Ovary (tissue), 9 donors: ENCODE results near the gene RAPGEF4. TPM values are rescaled to one million over a fixed set of nuclear protein-coding genes. Genes with fewer than 3 reads are reported as not detected.

ENCODE experiments used
- DNase-seq, 5 donors: peaks; one replicate each; pipeline ENCODE4 v3.0.0-alpha.2; 2019 to 2020
- H3K27ac ChIP-seq, 2 donors: fragments of 200-600 bp; one replicate each; pipeline versions ENCODE4 v1.5.1 to v1.8.0; 2019 to 2022
- H3K27me3 ChIP-seq: fragments of 200-600 bp; one replicate; pipeline ENCODE4 v1.8.0; 2022
- H3K36me3 ChIP-seq: fragments of 200-600 bp; sonication (generic); one replicate; pipeline ENCODE4 v1.5.1; 2019
- H3K4me1 ChIP-seq: one replicate; pipeline ENCODE4 v1.8.1; 2013; ENCODE audit warnings: mild to moderate bottlenecking, moderate library complexity; ENCODE audit not compliant: insufficient read depth
- H3K4me3 ChIP-seq: fragments of 200-600 bp; sonication (generic); one replicate; pipeline ENCODE4 v1.5.1; 2017
- H3K9me3 ChIP-seq, 2 donors: fragments of 200-600 bp in 1 of 2; sonication (generic) in 1 of 2; one replicate each; pipeline versions ENCODE4 v1.5.1 to v1.8.1; 2013 to 2019; ENCODE audit warnings: mild to moderate bottlenecking in 1 of 2, moderate library complexity in 1 of 2
- EP300 ChIP-seq: sonication (generic); formaldehyde crosslinking; IDR thresholded peaks from one replicate; pipeline ENCODE4 v1.6.1; 2017; ENCODE audit warnings: antibody characterized with exemption
- POLR2A ChIP-seq: fragments of 450-650 bp; IDR thresholded peaks from one replicate; pipeline ENCODE4 v1.6.1; 2017; ENCODE audit warnings: antibody characterized with exemption, mild to moderate bottlenecking, moderate library complexity
- WGBS, 3 donors: extraction: QIAGEN DNeasy Blood & Tissue Kit in 1 of 3; methylation state at CpG; one replicate each; pipeline versions ENCODE4 v1.1.5 to v1.1.7; 2013 to 2017; 5-methylcytosine and 5-hydroxymethylcytosine counted together
- intact Hi-C, 4 donors: fragments of 100-400 bp; cut with DNase I; formaldehyde crosslinking; loops; one replicate each; pipeline versions ENCODE4 v1.11.0 to v1.15.1; 2022 to 2023
- polyA plus RNA-seq, 2 donors: library from polyadenylated mRNA; stranded (reverse); fragments of 200-250 nt in 1 of 2; fragments of 350-450 nt in 1 of 2; fragmentation: Illumina TruSeq in 1 of 2; extraction: RNeasy Lipid Tissue Mini Kit (QIAGEN cat#74804) in 1 of 2; gene quantifications; one replicate each; pipeline ENCODE4 v1.2.3, GENCODE V29; 2013 to 2014
- total RNA-seq, 7 donors: library from RNA; depleted of rRNA in 2 of 7; stranded (reverse); fragments of >200 nt in 2 of 7; fragmentation: NEBNext Ultra II Directional in 3 of 7; extraction: Animal tissue kit (Norgen Biotek cat#: 25700) in 3 of 7; gene quantifications; one replicate each; pipeline versions ENCODE4 v1.1.0 to v1.2.4, GENCODE V29; 2016 to 2023
- TF ChIP-seq, protein P1 (sequence below), 3 donors: fragments of 450-650 bp in 2 of 3; fragments of 200-600 bp in 1 of 3; IDR thresholded peaks; one replicate each; pipeline versions ENCODE4 v1.5.1 to v1.8.0; 2016 to 2022; ENCODE audit warnings: antibody characterized with exemption in 3 of 3, mild to moderate bottlenecking in 1 of 3
- donor health status: DM: no; HTN: no; CAD: no; lungs with moderate emphysema.
- donor health status: DM: no; HTN: no; CAD: no.
- donor health status: Bipolar disorder and iron deficiency.
- donor health status: DM: yes; HTN: yes; CAD: no.
- donor health status: DM: no; HTN: no; CAD: no.
- donor health status: DM: yes; HTN: yes; CAD: no.

Gene RAPGEF4
- total and polyA plus RNA-seq, 9 donors, result 6.8 to 24.6 (median 8.3) TPM

DNA sequence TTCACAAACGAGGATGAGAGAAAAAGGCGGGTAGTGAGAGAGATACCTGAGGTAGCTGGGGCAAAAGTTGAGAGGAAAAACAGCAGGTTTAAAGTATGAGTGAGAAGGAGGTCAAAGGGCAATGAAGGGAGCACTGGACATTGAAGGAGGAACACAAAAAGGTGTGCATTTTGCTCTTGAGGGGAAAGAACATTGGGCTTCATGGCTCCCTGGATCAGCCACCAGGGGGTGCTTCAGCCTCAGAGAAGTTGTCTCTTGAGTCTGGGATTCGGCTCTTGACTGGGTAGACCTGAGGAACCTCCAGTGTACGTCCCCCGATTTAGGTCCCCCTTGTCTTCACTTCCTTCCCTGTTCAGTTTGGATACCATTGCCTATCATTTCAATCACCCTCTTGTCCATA lies 128.5 kb downstream of the RAPGEF4 start:
- TF ChIP-seq POLR2A, result no peak
- TF ChIP-seq EP300, result no peak
- TF ChIP-seq, protein P1, sequence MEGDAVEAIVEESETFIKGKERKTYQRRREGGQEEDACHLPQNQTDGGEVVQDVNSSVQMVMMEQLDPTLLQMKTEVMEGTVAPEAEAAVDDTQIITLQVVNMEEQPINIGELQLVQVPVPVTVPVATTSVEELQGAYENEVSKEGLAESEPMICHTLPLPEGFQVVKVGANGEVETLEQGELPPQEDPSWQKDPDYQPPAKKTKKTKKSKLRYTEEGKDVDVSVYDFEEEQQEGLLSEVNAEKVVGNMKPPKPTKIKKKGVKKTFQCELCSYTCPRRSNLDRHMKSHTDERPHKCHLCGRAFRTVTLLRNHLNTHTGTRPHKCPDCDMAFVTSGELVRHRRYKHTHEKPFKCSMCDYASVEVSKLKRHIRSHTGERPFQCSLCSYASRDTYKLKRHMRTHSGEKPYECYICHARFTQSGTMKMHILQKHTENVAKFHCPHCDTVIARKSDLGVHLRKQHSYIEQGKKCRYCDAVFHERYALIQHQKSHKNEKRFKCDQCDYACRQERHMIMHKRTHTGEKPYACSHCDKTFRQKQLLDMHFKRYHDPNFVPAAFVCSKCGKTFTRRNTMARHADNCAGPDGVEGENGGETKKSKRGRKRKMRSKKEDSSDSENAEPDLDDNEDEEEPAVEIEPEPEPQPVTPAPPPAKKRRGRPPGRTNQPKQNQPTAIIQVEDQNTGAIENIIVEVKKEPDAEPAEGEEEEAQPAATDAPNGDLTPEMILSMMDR (IDR thresholded peaks at IDR 0.05), result peak in 2 of 3 donors; percentile 16 to 39
- H3K4me1 ChIP-seq, result no peaks in the 10 kb centered on the region
- peak; percentile 31 to 76 (median 52) for DNase-seq
- no peaks in the 10 kb centered on the region for H3K9me3 ChIP-seq
- no peak overlapping the region for H3K27ac ChIP-seq
- intact Hi-C loops, result loop anchor here in 2 of 4 donors (10.0 kb wide), 1 partner anchor 71 kb away; no protein-coding TSS in a partner anchor
- 48 to 73% (median 50%) methylated on average over 5 of the region's 5 CpGs for WGBS, 3 donors
- H3K27me3 ChIP-seq, result no peaks in the 10 kb centered on the region
- no peak overlapping the region for H3K4me3 ChIP-seq
- no peaks in the 10 kb centered on the region for H3K36me3 ChIP-seq

DNA sequence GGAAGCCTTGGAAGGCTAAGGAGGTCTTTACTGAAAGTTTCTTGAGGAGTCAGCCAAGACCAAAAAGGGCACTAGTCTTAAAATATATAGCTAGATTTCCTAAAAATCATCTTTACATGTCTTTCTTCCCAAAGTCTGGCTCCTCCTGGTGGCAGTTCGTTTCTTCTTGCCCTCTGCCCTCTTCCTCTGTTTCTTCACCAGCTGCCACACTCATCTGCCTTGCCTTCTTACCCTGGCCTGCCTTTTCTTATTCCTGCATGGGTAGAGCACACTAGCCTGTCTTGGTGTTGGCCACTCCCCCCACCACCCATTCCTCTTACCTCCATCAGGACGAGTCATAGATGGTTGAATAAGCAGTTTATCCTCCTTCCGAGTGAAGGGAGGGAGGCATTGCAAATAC lies 129.8 kb downstream of the RAPGEF4 start:
- no peak for DNase-seq
- no peak overlapping the region for H3K27ac ChIP-seq
- H3K27me3 ChIP-seq, result no peaks in the 10 kb centered on the region
- intact Hi-C loops, result loop anchor here in 2 of 4 donors (10.0 kb wide), 1 partner anchor 69 kb away; no protein-coding TSS in a partner anchor
- H3K36me3 ChIP-seq, result no peaks in the 10 kb centered on the region
- TF ChIP-seq, protein P1 (IDR thresholded peaks at IDR 0.05), result no peak
- TF ChIP-seq POLR2A, result no peak
- TF ChIP-seq EP300, result no peak
- H3K4me3 ChIP-seq, result no peak overlapping the region
- no peaks in the 10 kb centered on the region for H3K4me1 ChIP-seq
- 75 to 81% (median 78%) methylated on average over 3 of the region's 3 CpGs for WGBS, 3 donors
- H3K9me3 ChIP-seq, result no peaks in the 10 kb centered on the region

DNA sequence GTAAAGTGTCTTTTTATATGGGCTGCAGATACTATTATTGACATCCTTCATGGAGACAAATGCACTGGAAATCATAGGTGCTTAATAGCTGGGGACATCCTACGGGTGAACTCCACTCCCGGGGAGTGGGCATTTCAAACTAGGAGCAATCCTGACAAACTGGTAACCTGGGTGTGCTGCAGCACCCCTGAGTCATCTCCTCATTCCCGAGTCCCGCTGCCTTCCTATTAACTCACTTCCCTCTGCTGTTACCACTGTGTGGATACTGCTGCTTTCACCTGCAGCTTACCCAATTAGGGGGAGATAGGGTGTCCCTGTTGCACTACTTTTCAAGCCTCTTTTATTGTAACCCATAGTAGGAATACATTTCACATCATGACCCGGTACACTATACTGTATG lies 134.2 kb downstream of the RAPGEF4 start:
- Histone ChIP-seq H3K27me3 (no peaks in the 10 kb centered on the region), H3K4me3 (no peak overlapping the region), H3K36me3 (no peaks in the 10 kb centered on the region), H3K4me1 (no peaks in the 10 kb centered on the region), H3K27ac (no peak overlapping the region), H3K9me3 (no peaks in the 10 kb centered on the region)
- WGBS, 3 donors, result 84 to 86% (median 85%) methylated on average over 5 of the region's 5 CpGs
- intact Hi-C loops, result loop anchor here in 2 of 4 donors (10.0 kb wide), 1 partner anchor 65 kb away; no protein-coding TSS in a partner anchor
- TF ChIP-seq, protein P1 (IDR thresholded peaks at IDR 0.05), result no peak
- no peak for TF ChIP-seq EP300
- TF ChIP-seq POLR2A, result no peak
- no peak for DNase-seq

DNA sequence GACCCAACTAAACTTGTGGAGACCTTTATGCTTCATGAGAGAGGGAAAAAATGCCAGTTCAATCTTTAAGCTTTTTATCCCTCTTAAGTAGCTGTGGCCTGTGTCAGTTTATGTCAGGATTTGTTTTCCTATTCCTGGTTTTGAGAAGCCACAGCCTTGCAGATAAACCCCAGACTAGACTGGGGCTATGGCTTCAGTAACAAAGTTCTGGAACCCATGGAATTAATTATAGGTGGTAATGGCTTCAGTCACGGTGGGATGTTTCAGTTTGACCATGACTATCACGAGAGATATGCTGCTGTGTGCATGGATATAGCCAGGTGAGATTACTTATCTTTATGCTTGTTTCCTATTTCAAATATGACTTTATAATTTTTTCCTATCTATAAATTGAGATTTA lies 134.8 kb downstream of the RAPGEF4 start:
- TF ChIP-seq POLR2A (no peak), EP300 (no peak)
- TF ChIP-seq, protein P1 (IDR thresholded peaks at IDR 0.05), result no peak
- intact Hi-C loops, result no loop called here
- Histone ChIP-seq H3K4me1 (no peaks in the 10 kb centered on the region), H3K27me3 (no peaks in the 10 kb centered on the region), H3K36me3 (no peaks in the 10 kb centered on the region), H3K4me3 (no peak overlapping the region), H3K27ac (no peak overlapping the region), H3K9me3 (no peaks in the 10 kb centered on the region)
- 89 to 96% (median 94%) methylated on average over 2 of the region's 2 CpGs for WGBS, 3 donors
- DNase-seq, result no peak
